H1 (cell line): ENCODE data around the gene ACTL8. TPM values are rescaled to one million over a fixed set of nuclear protein-coding genes. Genes with fewer than 3 reads are reported as not detected.

Source experiments
- CTCF ChIA-PET: fragments of 300-600 bp; sonication (Branson Sonifier 250); formaldehyde crosslinking; loops from one replicate; lab custom pipeline; 2021; ENCODE audit not compliant: partially characterized antibody; lab: Charles Lee
- POLR2A ChIA-PET: fragments of 300-600 bp; sonication (Branson Sonifier 250); formaldehyde crosslinking; loops from one replicate; lab custom pipeline; 2021; ENCODE audit warnings: inconsistent platforms; ENCODE audit not compliant: partially characterized antibody; lab: Charles Lee
- DNase-seq, 2 experiments: peaks; one replicate each; pipeline versions ENCODE4 v3.0.0 to v3.0.0-alpha.2; 2010 to 2022; ENCODE audit warnings: low spot score in 2 of 2, low read depth in 1 of 2, mixed read lengths in 1 of 2
- FAIRE-seq: peaks from 2 replicates; lab custom pipeline; 2011; peaks lifted over from hg19 to GRCh38; lab: Jason Lieb, UNC
- H2AFZ ChIP-seq: 2 replicates; pipeline ENCODE4 v1.8.1; 2012; ENCODE audit warnings: low read length, inconsistent platforms
- H2AK5ac ChIP-seq: 2 replicates; pipeline ENCODE4 v1.6.1; 2013; ENCODE audit warnings: low read depth, low read length
- H2BK120ac ChIP-seq: replicated peaks from 2 replicates; pipeline ENCODE3; 2013; ENCODE audit warnings: low read depth, low read length, inconsistent platforms
- H2BK12ac ChIP-seq: 2 replicates; pipeline ENCODE4 v1.6.1; 2013; ENCODE audit warnings: low read depth, low read length
- H2BK15ac ChIP-seq: 2 replicates; pipeline ENCODE4 v1.6.1; 2013; ENCODE audit warnings: low read length
- H2BK20ac ChIP-seq: 2 replicates; pipeline ENCODE4 v1.6.1; 2013; ENCODE audit warnings: low read length
- H2BK5ac ChIP-seq: 2 replicates; pipeline ENCODE4 v1.6.1; 2013; ENCODE audit warnings: low read depth, low read length
- H3K14ac ChIP-seq: 2 replicates; pipeline ENCODE4 v1.6.1; 2013; ENCODE audit warnings: inconsistent platforms; ENCODE audit not compliant: insufficient read length
- H3K18ac ChIP-seq: 2 replicates; pipeline ENCODE4 v1.6.1; 2013; ENCODE audit warnings: low read length; ENCODE audit errors: extremely low read depth
- H3K23ac ChIP-seq: 2 replicates; pipeline ENCODE4 v1.6.1; 2013; ENCODE audit warnings: inconsistent platforms; ENCODE audit not compliant: insufficient read length
- H3K23me2 ChIP-seq: 2 replicates; pipeline ENCODE4 v1.6.1; 2013; ENCODE audit warnings: low read depth, low read length
- H3K27ac ChIP-seq: 2 replicates; pipeline ENCODE4 v1.6.1; 2011; ENCODE audit warnings: low read depth, low read length, inconsistent platforms
- H3K27me3 ChIP-seq, 4 experiments: replicated peaks in 1 of 4; 1 replicate in 1 of 4; 2 replicates in 3 of 4; pipeline versions ENCODE4 v1.6.1 to v1.8.1; 2011 to 2013; ENCODE audit warnings: low read length in 3 of 4, mild to moderate bottlenecking in 3 of 4, inconsistent platforms in 2 of 4, mixed read lengths in 2 of 4, moderate library complexity in 1 of 4; ENCODE audit not compliant: control insufficient read depth in 3 of 4, insufficient read depth in 3 of 4; ENCODE audit errors: extremely low read depth in 1 of 4
- H3K36me3 ChIP-seq, 4 experiments: 2 replicates each; pipeline versions ENCODE4 v1.6.1 to v1.8.1; 2011 to 2013; ENCODE audit warnings: mild to moderate bottlenecking in 4 of 4, low read length in 3 of 4, moderate library complexity in 2 of 4, control low read depth in 1 of 4, inconsistent platforms in 1 of 4; ENCODE audit not compliant: insufficient read depth in 4 of 4, control insufficient read depth in 2 of 4
- H3K4ac ChIP-seq: replicated peaks from 2 replicates; pipeline ENCODE3; 2013; ENCODE audit warnings: low read length, low read depth, mixed read lengths, inconsistent platforms; ENCODE audit not compliant: insufficient read length
- H3K4me1 ChIP-seq, 4 experiments: replicated peaks in 1 of 4; 1 replicate in 1 of 4; 2 replicates in 3 of 4; pipeline versions ENCODE4 v1.6.1 to v1.8.1; 2011 to 2013; ENCODE audit warnings: low read length in 3 of 4, inconsistent platforms in 2 of 4, mixed read lengths in 1 of 4; ENCODE audit not compliant: insufficient read depth in 4 of 4, control insufficient read depth in 3 of 4
- H3K4me2 ChIP-seq, 2 experiments: 2 replicates each; pipeline versions ENCODE4 v1.6.1 to v1.8.1; 2011 to 2013; ENCODE audit warnings: low read depth in 2 of 2, low read length in 2 of 2, control low read depth in 1 of 2, inconsistent platforms in 1 of 2, mild to moderate bottlenecking in 1 of 2; ENCODE audit not compliant: insufficient read depth in 1 of 2
- H3K4me3 ChIP-seq, 4 experiments: fragments of 200-600, 300-600 bp in 1 of 4; sonication (generic), shearing (Covaris generic), sonication (Bioruptor Twin) in 1 of 4; 2 replicates each; pipeline versions ENCODE4 v1.5.1 to v1.8.1; 2011 to 2016; ENCODE audit warnings: low read length in 4 of 4, low read depth in 3 of 4, control low read depth in 2 of 4, inconsistent platforms in 2 of 4, mild to moderate bottlenecking in 2 of 4, mixed read lengths in 1 of 4, moderate library complexity in 1 of 4; ENCODE audit not compliant: insufficient read depth in 2 of 4; ENCODE audit errors: extremely low read depth in 1 of 4
- H3K56ac ChIP-seq: replicated peaks from 2 replicates; pipeline ENCODE3; 2013; ENCODE audit warnings: low read depth, mild to moderate bottlenecking, mixed read lengths, low read length, inconsistent platforms; ENCODE audit not compliant: insufficient read length
- H3K79me1 ChIP-seq: 2 replicates; pipeline ENCODE4 v1.6.1; 2013; ENCODE audit warnings: low read depth, low read length, control low read depth
- H3K79me2 ChIP-seq, 2 experiments: 2 replicates each; pipeline versions ENCODE4 v1.6.1 to v1.8.1; 2012 to 2013; ENCODE audit warnings: low read length in 2 of 2, mild to moderate bottlenecking in 2 of 2, inconsistent platforms in 1 of 2; ENCODE audit not compliant: insufficient read depth in 2 of 2, control insufficient read depth in 1 of 2
- H3K9ac ChIP-seq, 4 experiments: replicated peaks in 1 of 4; 1 replicate in 1 of 4; 2 replicates in 3 of 4; pipeline versions ENCODE4 v1.6.1 to v1.8.1; 2011 to 2013; ENCODE audit warnings: low read depth in 3 of 4, low read length in 3 of 4, control low read depth in 2 of 4, mild to moderate bottlenecking in 2 of 4, moderate library complexity in 2 of 4, inconsistent platforms in 1 of 4; ENCODE audit errors: extremely low read depth in 1 of 4
- H3K9me3 ChIP-seq, 2 experiments: 2 replicates each; pipeline versions ENCODE4 v1.6.1 to v1.8.1; 2012 to 2013; ENCODE audit warnings: mild to moderate bottlenecking in 2 of 2, moderate library complexity in 2 of 2, control low read depth in 1 of 2, inconsistent platforms in 1 of 2, low read depth in 1 of 2, low read length in 1 of 2, mixed read lengths in 1 of 2; ENCODE audit not compliant: insufficient read depth in 2 of 2
- H4K20me1 ChIP-seq, 2 experiments: replicated peaks in 1 of 2; 2 replicates each; pipeline versions ENCODE3 to v1.8.1; 2011 to 2013; ENCODE audit warnings: inconsistent platforms in 2 of 2, low read length in 2 of 2, mild to moderate bottlenecking in 1 of 2; ENCODE audit not compliant: insufficient read depth in 2 of 2, control insufficient read depth in 1 of 2
- H4K5ac ChIP-seq: 2 replicates; pipeline ENCODE4 v1.6.1; 2013; ENCODE audit warnings: low read length, low read depth, mixed read lengths, inconsistent platforms; ENCODE audit not compliant: insufficient read length
- H4K8ac ChIP-seq: 2 replicates; pipeline ENCODE4 v1.8.0; 2013; ENCODE audit warnings: mild to moderate bottlenecking, moderate library complexity, low read length, inconsistent platforms; ENCODE audit not compliant: insufficient read depth; ENCODE audit errors: extremely low read depth
- H4K91ac ChIP-seq: replicated peaks from 2 replicates; pipeline ENCODE3; 2013; ENCODE audit warnings: low read length, mixed read lengths, inconsistent platforms; ENCODE audit not compliant: insufficient read length
- ATF3 ChIP-seq: IDR thresholded peaks from 2 replicates; pipeline ENCODE4 v1.6.1; 2011; ENCODE audit warnings: low read depth, mild to moderate bottlenecking, low read length; ENCODE audit not compliant: insufficient read depth
- EGR1 ChIP-seq: IDR thresholded peaks from 2 replicates; pipeline ENCODE4 v1.6.1; 2011; ENCODE audit warnings: low read depth, low read length, borderline replicate concordance
- EZH2 ChIP-seq: fragments of 200-600 bp; sonication (generic); IDR thresholded peaks from 2 replicates; pipeline ENCODE4 v1.7.1; 2012; ENCODE audit warnings: low read depth, mild to moderate bottlenecking, moderate library complexity, low read length, inconsistent platforms; ENCODE audit not compliant: severe bottlenecking
- GTF2F1 ChIP-seq: IDR thresholded peaks from 2 replicates; pipeline ENCODE4 v1.6.1; 2012; ENCODE audit warnings: low read depth, low read length, improper control_type of control experiment, borderline replicate concordance
- HDAC2 ChIP-seq, 2 experiments: fragments of 300-600 bp in 1 of 2; sonication (generic) in 1 of 2; IDR thresholded peaks; 2 replicates each; pipeline ENCODE4 v1.6.1; 2011 to 2012; ENCODE audit warnings: low read depth in 2 of 2, low read length in 2 of 2, mild to moderate bottlenecking in 2 of 2, moderate library complexity in 2 of 2, borderline replicate concordance in 1 of 2, inconsistent platforms in 1 of 2
- HDAC6 ChIP-seq: IDR thresholded peaks from one replicate; pipeline ENCODE4 v1.7.1; 2012; ENCODE audit warnings: low read depth, mild to moderate bottlenecking, inconsistent platforms, low read length, moderate library complexity
- MAX ChIP-seq: IDR thresholded peaks from 2 replicates; pipeline ENCODE4 v1.6.1; 2012; ENCODE audit warnings: inconsistent platforms
- POLR2AphosphoS5 ChIP-seq: IDR thresholded peaks from 2 replicates; pipeline ENCODE4 v1.6.1; 2011; ENCODE audit warnings: low read depth, low read length
- SIX5 ChIP-seq: IDR thresholded peaks from 2 replicates; pipeline ENCODE4 v1.6.1; 2011; ENCODE audit warnings: mild to moderate bottlenecking, low read depth, low read length
- SP2 ChIP-seq: IDR thresholded peaks from 2 replicates; pipeline ENCODE4 v1.6.1; 2012; ENCODE audit warnings: mild to moderate bottlenecking, low read length, inconsistent platforms
- TCF12 ChIP-seq: IDR thresholded peaks from 2 replicates; pipeline ENCODE4 v1.6.1; 2011; ENCODE audit warnings: low read depth, mild to moderate bottlenecking, low read length
- USF2 ChIP-seq: IDR thresholded peaks from 2 replicates; pipeline ENCODE4 v1.6.1; 2011; ENCODE audit warnings: low read length, improper control_type of control experiment
- WGBS, 2 experiments: shearing (Covaris generic) in 1 of 2; methylation state at CpG; one replicate each; pipeline versions ENCODE4 v1.1.6 to v1.1.7; 2013 to 2015; ENCODE audit warnings: low lambda C conversion rate in 2 of 2, mixed read lengths in 2 of 2, inconsistent platforms in 1 of 2, low coverage in 1 of 2, missing lambda C conversion rate in 1 of 2; ENCODE audit not compliant: insufficient replicate concordance in 2 of 2, insufficient coverage in 1 of 2, insufficient read length in 1 of 2; ENCODE audit errors: extremely low coverage in 1 of 2, missing lambda C conversion rate in 1 of 2; 5-methylcytosine and 5-hydroxymethylcytosine counted together
- polyA plus RNA-seq, 7 experiments: library from polyadenylated mRNA; depleted of rRNA in 3 of 7; stranded (reverse) in 5 of 7; unstranded in 2 of 7; fragments of >200 nt in 5 of 7; fragments of 200-250 nt in 2 of 7; gene quantifications; 1 replicate in 5 of 7; 2 replicates in 1 of 7; 4 replicates in 1 of 7; pipeline versions ENCODE4 v1.2.1 to v1.2.3, GENCODE V29; 2011 to 2013; ENCODE audit warnings: missing spikeins in 2 of 7, mixed read lengths in 2 of 7
- total RNA-seq: library from RNA; stranded (reverse); fragmentation: NEBNext Ultra II Directional; extraction: Animal tissue kit (Norgen Biotek cat#: 25700); gene quantifications from 2 replicates; pipeline ENCODE4 v1.2.1, GENCODE V29; 2021

The ACTL8 gene
- total and polyA plus RNA-seq, 2 of the 8 experiments (the other 6 are each of a cell fraction or from before 2014, with no cell fraction given): 0.33 to 0.47 TPM

GRCh38 chr1:17839641-17840196 lies 84.6 kb downstream of the ACTL8 start:
- Histone ChIP-seq H3K23ac (no peak overlapping the region), H3K4me3 (no peak overlapping the region), H4K20me1 (no peaks in the 10 kb centered on the region), H3K9me3 (no peaks in the 10 kb centered on the region), H2BK5ac (no peak overlapping the region), H3K23me2 (no peaks in the 10 kb centered on the region), H3K79me1 (no peaks in the 10 kb centered on the region), H2BK12ac (no peak overlapping the region), H3K4me1 (no peaks in the 10 kb centered on the region; a peak in 1 of 7 replicates), H3K9ac (no peak overlapping the region), H3K79me2 (no peaks in the 10 kb centered on the region), H3K27me3 (no peaks in the 10 kb centered on the region), H3K18ac (no peak overlapping the region), H2BK15ac (no peak overlapping the region), H2BK20ac (no peak overlapping the region), H3K14ac (no peak overlapping the region), H3K4ac (no peak overlapping the region), H4K5ac (no peak overlapping the region), H3K56ac (no peak overlapping the region), H2BK120ac (no peak overlapping the region), H3K36me3 (no peaks in the 10 kb centered on the region), H3K27ac (no peak overlapping the region), H4K8ac (no peak overlapping the region), H2AK5ac (no peak overlapping the region), H4K91ac (no peak overlapping the region), H2AFZ (no peak overlapping the region), H3K4me2 (no peak overlapping the region)
- DNase-seq: no peak
- ChIA-PET CTCF (interaction anchor here (1.0 to 1.8 kb wide), 3 partner anchors 12 to 82 kb away, joined by 3 to 9 read pairs (median 3); no protein-coding TSS in a partner anchor), POLR2A (no interaction called here)
- FAIRE-seq: no peak
- 86% methylated on average over 6 of the region's 8 CpGs; no CpG with 5 or more reads in 1 of the 2 experiments for WGBS, 2 experiments
- TF ChIP-seq SP2 (no peak), SIX5 (no peak), HDAC6 (no peak), USF2 (no peak), POLR2AphosphoS5 (no peak), ATF3 (no peak), TCF12 (no peak), MAX (no peak), EGR1 (no peak), EZH2 (no peak), HDAC2 (IDR thresholded peaks at IDR 0.05; ENCODE audit: borderline replicate concordance in 1 of 2, low read depth in 2 of 2, low read length in 2 of 2) (no peak), GTF2F1 (no peak)
